C4-2B (cell line): ENCODE data around the gene C16orf87.
"Not testable (repeated sequence)": the region's sequence is repeated elsewhere in the genome, so short reads cannot be mapped to it uniquely, and the experiment has no call there.

Source experiments
- H3K27ac ChIP-seq: fragments of 450-650 bp; 2 replicates; pipeline ENCODE4 v1.5.1; 2017
- CTCF ChIP-seq: fragments of 450-650 bp; conservative IDR thresholded peaks from 2 replicates; pipeline ENCODE4 v1.5.1; 2017; ENCODE audit warnings: mild to moderate bottlenecking
- ZFX ChIP-seq: fragments of 450-650 bp; IDR thresholded peaks from 2 replicates; pipeline ENCODE4 v1.6.1; 2017

Gene C16orf87

GRCh38 chr16:46830902-46831647 lies at the start of gene C16orf87:
Gene C16orf87 (minus strand): TSS chr16:46831180. CDS start chr16:46831149, 31 bp downstream.
- TF ChIP-seq ZFX (peak; percentile 57), CTCF (no peak; the same call in 1 of the 2 replicates)
- H3K27ac ChIP-seq, result peak within 1 kb of the TSS; percentile 90

GRCh38 chr16:46875243-46875642 lies 44.3 kb upstream of the C16orf87 start:
- H3K27ac ChIP-seq, result peak overlapping the region; percentile 92
- TF ChIP-seq ZFX, result no peak
- no peak for TF ChIP-seq CTCF

GRCh38 chr16:46873201-46873600 lies 42.2 kb upstream of the C16orf87 start:
- H3K27ac ChIP-seq, result no peak overlapping the region
- TF ChIP-seq ZFX, result no peak
- no peak for TF ChIP-seq CTCF

- TF ChIP-seq CTCF (no peak), ZFX (no peak)
- no peak overlapping the region for H3K27ac ChIP-seq
These were observed 40.6 kb upstream of the C16orf87 start for GRCh38 chr16:46871597-46871996.

GRCh38 chr16:46868891-46869290 lies 37.9 kb upstream of the C16orf87 start:
- not testable (repeated sequence) for H3K27ac ChIP-seq

- H3K27ac ChIP-seq, result peak overlapping the region; percentile 9; the same call in 1 of the 2 replicates
These were observed 36.5 kb upstream of the C16orf87 start for GRCh38 chr16:46867486-46867885.

GRCh38 chr16:46866286-46866685 lies 35.3 kb upstream of the C16orf87 start:
- TF ChIP-seq CTCF (no peak), ZFX (no peak)
- peak overlapping the region; percentile 9; the same call in 1 of the 2 replicates for H3K27ac ChIP-seq

- no peak overlapping the region for H3K27ac ChIP-seq
These were observed 31.8 kb upstream of the C16orf87 start for GRCh38 chr16:46862555-46863447.

More at GRCh38 chr16:46862555-46863447, 31.8 kb upstream of the C16orf87 start:
- TF ChIP-seq ZFX, result no peak
- no peak for TF ChIP-seq CTCF
